ENCODE measurements around the gene TRIM34.
A peak's percentile ranks its signal among the peaks of the same experiment; 100 is the strongest.
"Not testable (repeated sequence)": the region's sequence is repeated elsewhere in the genome, so short reads cannot be mapped to it uniquely, and the experiment has no call there.

TRIM34 gene

GRCh38 chr11:5684036-5684645, 59.3 kb downstream of the TRIM34 start:
- no peak for DNase-seq (ENCODE audit: low read depth in 2 of 3, low spot score in 1 of 3)

GRCh38 chr11:5684646-5685362, 60.0 kb downstream of the TRIM34 start, which contains the start of gene TRIM5:
TSS of gene TRIM5 (minus strand) at chr11:5685074. CDS start at chr11:5680177, 4,897 bp downstream.
- peak; percentile 65 to 75 (median 69) for DNase-seq (ENCODE audit: low read depth in 2 of 3, low spot score in 1 of 3)

- DNase-seq (ENCODE audit: low read depth in 2 of 3, low spot score in 1 of 3) = no peak
Observed at GRCh38 chr11:5686426-5686825, 61.6 kb downstream of the TRIM34 start.

GRCh38 chr11:5688482-5688881, 63.7 kb downstream of the TRIM34 start:
- DNase-seq (ENCODE audit: low read depth in 2 of 3, low spot score in 1 of 3) = no peak

GRCh38 chr11:5689551-5689983, 64.8 kb downstream of the TRIM34 start, which contains the start of gene TRIM22:
TSS of gene TRIM22 (plus strand) at chr11:5689790. CDS start at chr11:5696233, 6,443 bp downstream.
- DNase-seq (ENCODE audit: low read depth in 2 of 3, low spot score in 1 of 3) = peak in 2 of 3 donors; percentile 29 to 41

- DNase-seq (ENCODE audit: low read depth in 2 of 3, low spot score in 1 of 3) = no peak
Observed at GRCh38 chr11:5690216-5690615, 65.4 kb downstream of the TRIM34 start.

GRCh38 chr11:5690736-5691135, 65.9 kb downstream of the TRIM34 start:
- DNase-seq (ENCODE audit: low read depth in 2 of 3, low spot score in 1 of 3) = no peak

GRCh38 chr11:5691238-5691963, 66.6 kb downstream of the TRIM34 start:
- DNase-seq (ENCODE audit: low read depth in 2 of 3, low spot score in 1 of 3) = not testable (repeated sequence)

- no peak for DNase-seq (ENCODE audit: low read depth in 2 of 3, low spot score in 1 of 3)
Observed at GRCh38 chr11:5691964-5692361, 67.2 kb downstream of the TRIM34 start.

Measured in stimulated activated CD4-positive, alpha-beta T cell treated with anti-CD3 and anti-CD28 coated beads, Interleukin-12 subunit alpha, Interleukin-12 subunit beta, amount 100 ng/mL, for 48 hours (primary cell).